Parathyroid adenoma (tissue), 2 donors: ENCODE results near the gene TMEM125.

Experiments
- H2AFZ ChIP-seq: fragments of 300-600 bp; sonication (generic); one replicate; pipeline ENCODE4 v1.7.0; 2017; ENCODE audit warnings: antibody characterized with exemption, mild to moderate bottlenecking
- H3K27ac ChIP-seq: fragments of 300-600 bp; sonication (generic); one replicate; pipeline ENCODE4 v1.7.0; 2017
- H3K27me3 ChIP-seq: fragments of 300-600 bp; sonication (generic); one replicate; pipeline ENCODE4 v1.7.0; 2017; ENCODE audit warnings: low read length; ENCODE audit not compliant: control insufficient read depth, insufficient read depth
- H3K36me3 ChIP-seq: fragments of 300-600 bp; sonication (generic); one replicate; pipeline ENCODE4 v1.7.0; 2017; ENCODE audit warnings: low read length; ENCODE audit not compliant: control insufficient read depth, insufficient read depth
- H3K4me1 ChIP-seq: fragments of 300-600 bp; sonication (generic); one replicate; pipeline ENCODE4 v1.7.0; 2017; ENCODE audit warnings: control low read depth
- H3K4me2 ChIP-seq: fragments of 300-600 bp; sonication (generic); one replicate; pipeline ENCODE4 v1.7.0; 2017; ENCODE audit warnings: low read length
- H3K4me3 ChIP-seq: fragments of 300-600 bp; sonication (generic); one replicate; pipeline ENCODE4 v1.7.0; 2017; ENCODE audit warnings: low read depth, low read length
- H3K79me2 ChIP-seq: fragments of 300-600 bp; sonication (generic); one replicate; pipeline ENCODE4 v1.7.0; 2017; ENCODE audit warnings: control low read depth
- H3K9ac ChIP-seq: fragments of 300-600 bp; sonication (generic); one replicate; pipeline ENCODE4 v1.7.0; 2017; ENCODE audit warnings: mild to moderate bottlenecking
- H3K9me3 ChIP-seq: fragments of 300-600 bp; sonication (generic); one replicate; pipeline ENCODE4 v1.7.0; 2017; ENCODE audit warnings: low read length; ENCODE audit not compliant: control insufficient read depth
- TF ChIP-seq, protein P1 (sequence below): fragments of 300-600 bp; sonication (generic); IDR thresholded peaks from one replicate; pipeline ENCODE4 v1.7.0; 2017; ENCODE audit warnings: antibody characterized with exemption, mild to moderate bottlenecking
- donor health status: primary hyperparathyroidism.

TMEM125 gene

DNA sequence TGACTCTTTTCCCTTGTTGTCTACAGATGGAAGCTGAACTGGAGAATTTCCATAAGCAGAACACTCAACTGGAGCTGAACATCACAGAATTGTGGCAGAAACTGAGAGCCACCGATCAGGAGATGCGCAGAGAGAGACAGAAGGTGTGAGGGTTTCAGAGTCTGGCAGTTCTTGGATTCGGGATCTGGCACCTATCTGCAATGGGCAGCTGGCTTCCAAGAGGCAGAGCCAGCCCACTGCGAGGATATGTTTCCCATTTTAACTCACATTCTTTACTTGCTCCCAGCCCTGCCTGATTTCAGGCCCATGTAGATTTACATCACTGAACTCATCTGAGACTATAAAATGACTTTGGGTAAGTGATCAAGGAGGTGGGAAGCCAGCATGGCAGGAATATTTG lies 37.3 kb upstream of the TMEM125 start:
- H3K9ac ChIP-seq, result no peak overlapping the region
- H3K4me2 ChIP-seq, result no peak overlapping the region
- H3K27ac ChIP-seq, result no peak overlapping the region
- no peak overlapping the region for H2AFZ ChIP-seq
- H3K9me3 ChIP-seq, result no peaks in the 10 kb centered on the region
- H3K4me1 ChIP-seq, result no peaks in the 10 kb centered on the region
- no peaks in the 10 kb centered on the region for H3K79me2 ChIP-seq
- TF ChIP-seq, protein P1, sequence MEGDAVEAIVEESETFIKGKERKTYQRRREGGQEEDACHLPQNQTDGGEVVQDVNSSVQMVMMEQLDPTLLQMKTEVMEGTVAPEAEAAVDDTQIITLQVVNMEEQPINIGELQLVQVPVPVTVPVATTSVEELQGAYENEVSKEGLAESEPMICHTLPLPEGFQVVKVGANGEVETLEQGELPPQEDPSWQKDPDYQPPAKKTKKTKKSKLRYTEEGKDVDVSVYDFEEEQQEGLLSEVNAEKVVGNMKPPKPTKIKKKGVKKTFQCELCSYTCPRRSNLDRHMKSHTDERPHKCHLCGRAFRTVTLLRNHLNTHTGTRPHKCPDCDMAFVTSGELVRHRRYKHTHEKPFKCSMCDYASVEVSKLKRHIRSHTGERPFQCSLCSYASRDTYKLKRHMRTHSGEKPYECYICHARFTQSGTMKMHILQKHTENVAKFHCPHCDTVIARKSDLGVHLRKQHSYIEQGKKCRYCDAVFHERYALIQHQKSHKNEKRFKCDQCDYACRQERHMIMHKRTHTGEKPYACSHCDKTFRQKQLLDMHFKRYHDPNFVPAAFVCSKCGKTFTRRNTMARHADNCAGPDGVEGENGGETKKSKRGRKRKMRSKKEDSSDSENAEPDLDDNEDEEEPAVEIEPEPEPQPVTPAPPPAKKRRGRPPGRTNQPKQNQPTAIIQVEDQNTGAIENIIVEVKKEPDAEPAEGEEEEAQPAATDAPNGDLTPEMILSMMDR, result no peak
- no peaks in the 10 kb centered on the region for H3K36me3 ChIP-seq
- no peak overlapping the region for H3K4me3 ChIP-seq
- no peaks in the 10 kb centered on the region for H3K27me3 ChIP-seq

DNA sequence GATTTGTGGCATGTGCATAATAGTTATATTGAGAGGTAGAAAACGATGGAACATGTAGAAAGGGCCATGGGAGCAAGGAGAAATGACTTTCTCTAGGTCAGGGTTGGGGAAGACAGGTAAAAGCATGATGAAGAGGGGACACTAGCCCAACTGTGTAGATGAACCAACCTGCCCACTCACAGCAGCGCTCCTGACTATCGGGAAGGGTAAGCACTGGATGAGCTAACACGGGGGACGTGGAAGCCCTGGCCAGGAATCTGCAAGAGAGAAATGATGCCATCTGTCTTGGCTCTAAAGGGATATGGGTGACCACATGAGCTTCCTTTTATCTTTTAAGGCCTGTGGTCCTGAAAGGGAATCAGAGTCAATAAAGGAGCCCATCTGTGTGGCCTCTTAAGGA lies 36.2 kb upstream of the TMEM125 start:
- no peaks in the 10 kb centered on the region for H3K4me1 ChIP-seq
- no peak overlapping the region for H2AFZ ChIP-seq
- H3K27me3 ChIP-seq, result no peaks in the 10 kb centered on the region
- H3K4me2 ChIP-seq, result no peak overlapping the region
- no peak overlapping the region for H3K9ac ChIP-seq
- H3K79me2 ChIP-seq, result no peaks in the 10 kb centered on the region
- TF ChIP-seq, protein P1, result no peak
- H3K27ac ChIP-seq, result no peak overlapping the region
- no peaks in the 10 kb centered on the region for H3K9me3 ChIP-seq
- H3K36me3 ChIP-seq, result no peaks in the 10 kb centered on the region
- H3K4me3 ChIP-seq, result no peak overlapping the region

DNA sequence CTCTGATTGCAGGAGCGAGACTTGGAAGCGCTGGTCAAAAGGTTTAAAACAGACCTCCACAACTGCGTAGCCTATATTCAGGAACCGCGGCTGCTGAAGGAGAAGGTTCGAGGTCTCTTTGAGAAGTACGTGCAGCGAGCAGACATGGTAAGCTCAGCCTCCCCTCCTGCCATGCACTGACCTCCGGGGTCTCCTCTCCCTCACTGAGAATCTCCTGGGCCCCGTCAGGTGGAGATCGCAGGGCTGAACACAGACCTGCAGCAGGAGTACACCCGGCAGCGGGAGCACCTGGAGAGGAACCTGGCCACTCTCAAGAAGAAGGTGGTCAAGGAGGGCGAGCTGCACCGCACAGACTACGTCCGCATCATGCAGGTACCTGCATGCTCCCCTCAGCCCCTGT lies 35.5 kb upstream of the TMEM125 start:
- no peak overlapping the region for H3K4me2 ChIP-seq
- H3K9ac ChIP-seq, result no peak overlapping the region
- H3K79me2 ChIP-seq, result no peaks in the 10 kb centered on the region
- no peak overlapping the region for H3K4me3 ChIP-seq
- no peak overlapping the region for H2AFZ ChIP-seq
- H3K9me3 ChIP-seq, result no peaks in the 10 kb centered on the region
- H3K27me3 ChIP-seq, result no peaks in the 10 kb centered on the region
- no peaks in the 10 kb centered on the region for H3K4me1 ChIP-seq
- H3K27ac ChIP-seq, result no peak overlapping the region
- H3K36me3 ChIP-seq, result no peaks in the 10 kb centered on the region
- TF ChIP-seq, protein P1, result no peak

DNA sequence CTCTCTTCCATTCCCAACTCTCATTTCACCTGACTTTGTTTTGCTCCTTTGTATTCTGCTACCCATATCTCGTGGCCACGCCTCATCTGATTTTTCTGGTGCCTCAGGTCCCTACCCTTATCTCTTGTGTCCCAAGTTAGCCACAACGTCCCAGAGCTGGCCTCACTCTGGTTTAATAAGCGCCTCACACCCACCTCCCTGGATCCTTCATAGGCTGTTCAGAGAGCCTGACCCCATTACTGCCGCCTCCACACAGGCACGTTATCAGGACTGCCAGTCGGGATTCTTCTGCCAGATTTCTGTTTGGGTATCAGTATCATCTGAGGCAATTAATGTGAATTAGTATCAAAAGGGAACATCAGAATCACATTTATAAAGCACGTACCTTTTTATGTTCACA lies 34.7 kb upstream of the TMEM125 start:
- no peak overlapping the region for H2AFZ ChIP-seq
- H3K4me2 ChIP-seq, result no peak overlapping the region
- TF ChIP-seq, protein P1, result no peak
- H3K79me2 ChIP-seq, result no peaks in the 10 kb centered on the region
- H3K9me3 ChIP-seq, result no peaks in the 10 kb centered on the region
- no peaks in the 10 kb centered on the region for H3K27me3 ChIP-seq
- H3K36me3 ChIP-seq, result no peaks in the 10 kb centered on the region
- H3K4me1 ChIP-seq, result no peaks in the 10 kb centered on the region
- H3K9ac ChIP-seq, result no peak overlapping the region
- H3K27ac ChIP-seq, result no peak overlapping the region
- no peak overlapping the region for H3K4me3 ChIP-seq

DNA sequence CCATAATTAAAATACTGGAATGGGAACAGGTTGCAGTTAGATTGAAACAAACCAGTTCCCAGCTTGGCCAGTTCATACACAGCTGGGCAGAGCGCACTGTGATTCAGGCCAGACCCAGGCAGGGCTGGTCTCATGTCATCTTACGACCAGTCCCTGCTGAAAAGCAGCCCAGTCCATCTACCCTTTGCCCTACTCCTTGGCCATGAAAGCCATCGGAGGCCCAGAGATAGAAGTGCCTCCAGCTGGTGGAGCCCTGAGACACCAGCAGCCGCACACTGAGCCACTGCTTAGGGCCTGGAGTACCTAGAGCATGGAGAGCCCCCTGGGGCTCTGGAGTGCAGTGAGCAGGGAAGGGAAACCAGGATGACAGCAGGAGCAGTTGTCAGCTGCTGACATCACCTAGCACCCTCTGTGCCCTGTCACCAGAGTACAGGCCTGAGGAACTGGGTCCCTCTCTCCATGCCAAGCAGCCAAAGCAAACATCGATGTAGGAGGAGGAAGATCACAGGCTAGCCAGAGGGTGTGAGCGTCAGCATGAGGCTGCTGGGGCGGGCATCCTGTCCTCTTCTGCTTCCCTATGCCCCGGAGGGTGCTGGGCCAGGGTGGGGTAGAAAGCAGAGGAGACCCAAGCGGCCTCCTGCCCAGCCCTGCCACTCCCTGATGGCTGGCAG lies 34.2 kb upstream of the TMEM125 start:
- Histone ChIP-seq H3K9me3 (no peaks in the 10 kb centered on the region), H3K4me1 (no peaks in the 10 kb centered on the region), H3K36me3 (no peaks in the 10 kb centered on the region), H3K9ac (no peak overlapping the region), H2AFZ (no peak overlapping the region), H3K79me2 (no peaks in the 10 kb centered on the region), H3K4me2 (no peak overlapping the region), H3K27ac (no peak overlapping the region), H3K27me3 (no peaks in the 10 kb centered on the region), H3K4me3 (no peak overlapping the region)
- TF ChIP-seq, protein P1, result no peak
